ENCODE measurements around the gene BCAS3.

GRCh38 chr17:61065263-61065773, 387.7 kb downstream of the BCAS3 start:
- TF ChIP-seq CTCF (conservative IDR thresholded peaks at IDR 0.05; ENCODE audit: low read length) (no peak), EZH2phosphoT487 (IDR thresholded peaks at IDR 0.05; ENCODE audit: borderline replicate concordance, low read depth, low read length) (no peak)
